SH-SY5Y (cell line): ENCODE data around the gene MAMDC4.

ENCODE experiments used
- GATA2 ChIP-seq: IDR thresholded peaks from 2 replicates; pipeline ENCODE4 v1.6.1; 2011; ENCODE audit warnings: mild to moderate bottlenecking, low read depth, low read length
- GATA3 ChIP-seq: IDR thresholded peaks from 2 replicates; pipeline ENCODE4 v1.6.1; 2011; ENCODE audit warnings: low read depth, mild to moderate bottlenecking, low read length, moderate library complexity

MAMDC4 gene

DNA sequence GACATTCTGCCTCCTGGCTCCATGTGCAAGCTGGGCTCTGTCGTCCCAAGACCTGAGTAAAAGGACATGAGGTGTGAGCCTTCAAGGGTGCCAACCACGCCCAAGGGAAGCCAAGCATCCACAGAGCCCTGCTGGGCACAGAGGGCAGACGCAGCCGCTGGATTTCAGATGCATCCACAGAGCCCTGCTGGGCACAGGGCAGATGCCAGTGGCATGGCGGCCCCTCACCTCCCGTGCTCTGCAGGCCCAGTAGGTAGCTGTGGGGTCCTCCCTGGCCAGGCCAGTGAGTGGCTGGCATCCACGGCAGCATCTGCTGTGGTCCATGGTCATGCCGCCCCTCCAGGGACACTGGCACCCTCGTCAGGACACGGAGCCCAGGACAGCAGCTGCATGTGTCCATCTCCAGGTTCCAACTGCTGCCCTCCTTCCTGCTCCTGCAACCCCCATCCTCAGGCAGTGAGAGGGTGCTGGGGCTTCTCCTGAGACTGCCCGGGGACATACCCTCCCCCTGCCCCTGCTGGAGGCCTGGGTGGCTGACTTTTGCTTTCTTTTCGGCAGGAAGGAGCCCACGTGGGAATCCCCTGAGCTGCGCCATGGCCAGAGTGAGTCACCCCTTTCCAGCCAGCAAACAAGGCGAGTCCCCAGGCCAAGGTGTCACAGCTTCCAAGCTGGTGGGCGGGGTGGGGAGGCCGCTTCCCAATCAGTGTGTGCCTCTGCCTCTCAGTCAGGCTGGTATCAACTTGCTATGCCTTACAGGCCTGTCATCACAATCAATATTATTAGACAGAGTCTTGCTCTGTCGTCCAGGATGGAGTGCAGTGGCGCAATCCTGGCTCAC is 30.2 kb downstream of the MAMDC4 start:
- TF ChIP-seq GATA2 (no peak), GATA3 (no peak)

DNA sequence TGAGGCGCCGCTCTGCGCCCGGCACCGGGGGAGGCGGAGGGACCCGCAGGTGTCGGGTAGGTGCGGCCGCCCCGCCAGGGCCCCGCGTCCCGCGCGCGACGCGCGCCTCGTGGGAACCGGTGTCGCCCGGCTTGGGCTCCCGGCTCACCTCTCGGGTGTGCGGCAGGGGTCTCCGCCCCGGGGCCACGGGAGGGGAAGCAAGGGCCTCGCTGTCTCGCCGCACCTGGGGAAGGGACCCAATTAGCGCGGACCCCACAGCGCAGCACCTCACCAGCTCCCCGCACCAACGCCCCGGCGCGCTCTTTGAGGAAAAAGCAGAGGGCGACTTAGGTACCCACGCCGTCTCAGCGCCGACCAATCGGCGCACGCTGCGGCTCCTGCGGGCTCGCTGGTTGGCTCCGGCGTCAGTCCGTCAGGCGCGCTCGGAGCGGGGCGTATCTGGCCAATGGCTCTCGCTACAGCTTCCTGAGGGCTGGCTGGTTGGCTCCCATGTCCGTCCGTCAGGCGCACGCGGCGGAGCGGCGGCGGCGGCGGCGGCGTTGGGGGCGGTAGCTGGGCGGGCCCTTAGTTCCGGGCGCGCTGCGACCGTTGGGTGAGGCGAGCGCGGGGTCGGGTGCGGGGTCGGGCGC is 33.9 kb downstream of the MAMDC4 start, which contains the start of gene TRAF2:
TSS of gene TRAF2 (plus strand) at position 567 of the 629 bp plus-strand sequence. CDS start 12,225 bp downstream, outside the sequence.
- no peak for TF ChIP-seq GATA3
- TF ChIP-seq GATA2, result no peak

DNA sequence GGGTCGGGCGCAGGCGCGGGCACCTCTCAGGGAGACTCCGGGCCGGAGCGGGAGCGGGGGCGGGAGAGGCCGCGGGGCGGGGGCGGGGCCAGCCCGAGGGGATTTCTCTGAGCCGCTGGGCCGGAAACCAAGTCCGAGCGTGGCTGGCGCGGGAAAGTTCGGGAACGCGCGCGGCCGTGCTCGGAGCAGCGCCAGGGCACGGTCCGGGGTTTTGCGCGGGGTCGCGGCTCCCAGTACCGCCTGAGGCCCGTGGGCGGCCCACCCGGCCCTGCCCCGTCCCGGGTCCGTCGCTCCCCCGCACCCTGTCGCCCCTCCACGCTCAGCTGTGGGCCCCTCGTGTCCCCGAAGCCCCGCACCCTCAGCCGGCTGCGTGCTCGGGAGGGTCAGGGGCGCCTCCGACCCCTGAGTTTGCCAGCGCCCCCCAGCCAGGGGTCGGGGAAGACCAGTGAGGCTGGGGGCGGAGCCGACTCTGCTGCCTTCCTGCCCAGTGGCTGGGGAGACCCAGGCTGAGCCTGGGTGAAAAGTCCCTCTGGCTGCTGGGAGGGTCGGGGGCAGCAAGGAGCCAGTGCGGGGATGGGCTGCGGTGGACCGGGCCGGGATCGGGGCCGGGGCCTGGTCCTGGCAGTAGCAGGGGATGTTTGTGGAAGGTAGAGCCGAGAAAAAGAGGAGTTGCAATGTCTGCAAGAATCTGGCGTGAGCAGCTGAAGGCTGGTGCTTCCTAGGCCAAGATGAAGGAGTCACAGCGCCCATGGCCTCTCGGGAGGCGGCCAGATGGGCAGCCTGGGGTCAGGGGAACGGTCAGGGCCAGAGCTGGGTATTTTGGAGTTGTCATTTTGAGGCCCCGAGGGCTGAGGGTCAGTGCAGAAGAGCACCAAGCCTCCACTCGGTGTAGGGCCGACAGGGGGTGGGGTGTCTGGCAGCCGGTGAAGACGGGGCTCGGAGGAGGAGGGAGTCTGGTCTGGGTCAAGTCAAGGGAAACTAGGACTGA is 34.8 kb downstream of the MAMDC4 start:
- TF ChIP-seq GATA2 (no peak), GATA3 (no peak)

DNA sequence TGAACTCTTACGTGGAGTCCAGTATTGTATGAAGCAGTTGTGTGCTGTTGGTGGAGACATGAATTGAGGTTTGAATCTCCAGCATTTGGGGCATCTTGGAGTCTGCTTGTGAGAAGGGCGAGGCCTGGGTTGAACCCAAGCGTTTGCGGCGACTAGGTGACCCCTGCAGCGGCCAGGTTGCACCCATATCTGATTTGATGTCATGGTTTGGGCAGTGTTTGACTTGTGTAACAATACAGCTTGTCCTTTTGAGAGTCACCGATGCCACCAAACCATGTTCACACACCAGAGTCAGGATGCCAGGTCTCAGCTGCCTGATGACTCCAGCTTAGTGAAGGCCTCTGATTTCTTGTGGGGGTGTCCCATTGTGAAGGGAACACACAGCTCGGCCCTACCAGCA is 36.3 kb downstream of the MAMDC4 start:
- TF ChIP-seq GATA2, result no peak
- no peak for TF ChIP-seq GATA3

DNA sequence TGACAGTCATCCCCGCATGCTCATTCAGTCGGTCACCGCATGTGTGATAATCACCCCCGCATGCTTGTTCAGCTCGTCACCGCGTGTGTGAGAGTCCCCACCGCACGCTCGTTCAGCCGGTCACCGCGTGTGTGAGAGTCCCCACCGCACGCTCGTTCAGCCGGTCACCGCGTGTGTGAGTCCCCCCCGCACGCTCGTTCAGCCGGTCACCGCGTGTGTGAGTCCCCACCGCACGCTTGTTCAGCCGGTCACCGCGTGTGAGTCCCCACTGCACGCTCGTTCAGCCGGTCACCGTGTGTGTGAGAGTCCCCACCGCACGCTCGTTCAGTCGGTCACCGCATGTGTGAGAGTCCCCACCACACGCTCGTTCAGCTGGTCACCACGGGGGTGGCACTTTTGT is 37.7 kb downstream of the MAMDC4 start:
- no peak for TF ChIP-seq GATA2
- TF ChIP-seq GATA3, result no peak

DNA sequence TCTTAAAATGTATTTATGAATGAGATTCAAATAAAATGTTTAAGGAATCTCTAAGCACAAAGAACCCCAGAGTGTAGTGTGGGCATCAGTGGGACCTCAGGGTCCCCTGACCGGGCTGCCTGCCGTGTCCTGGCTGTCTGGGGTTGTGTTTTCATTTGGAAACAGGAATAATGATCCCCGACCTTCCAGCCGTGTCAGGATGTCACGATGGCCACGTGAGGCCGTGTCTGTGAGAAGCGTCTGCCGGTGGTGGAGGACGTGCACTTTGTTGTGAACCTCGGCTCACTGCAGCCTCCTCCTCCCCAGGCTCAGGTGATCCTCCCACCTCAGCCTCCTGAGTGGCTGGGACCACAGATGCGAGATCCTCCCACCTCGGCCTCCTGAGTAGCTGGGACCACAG is 38.5 kb downstream of the MAMDC4 start:
- TF ChIP-seq GATA2 (no peak), GATA3 (no peak)

DNA sequence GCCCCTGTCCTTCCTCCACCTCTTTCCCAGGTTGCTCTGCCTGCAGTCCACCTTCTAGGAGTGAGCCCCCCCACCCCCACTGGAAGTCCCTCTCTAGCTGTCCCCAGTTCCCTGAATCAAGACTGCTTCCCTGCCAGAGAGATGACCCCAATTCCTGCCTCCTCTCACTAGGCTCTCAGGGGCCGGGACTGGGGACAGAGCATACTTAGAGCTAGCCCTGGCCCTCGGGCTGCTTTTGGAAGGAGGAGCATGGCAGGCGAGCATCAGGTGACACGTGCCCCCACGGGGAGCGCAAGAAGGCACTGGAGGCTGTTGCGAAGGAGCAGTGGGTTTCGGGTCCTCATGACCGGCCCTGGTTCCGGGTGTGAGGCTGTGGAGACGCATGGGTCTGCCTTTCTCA is 43.9 kb downstream of the MAMDC4 start:
- TF ChIP-seq GATA2, result no peak
- TF ChIP-seq GATA3, result no peak

DNA sequence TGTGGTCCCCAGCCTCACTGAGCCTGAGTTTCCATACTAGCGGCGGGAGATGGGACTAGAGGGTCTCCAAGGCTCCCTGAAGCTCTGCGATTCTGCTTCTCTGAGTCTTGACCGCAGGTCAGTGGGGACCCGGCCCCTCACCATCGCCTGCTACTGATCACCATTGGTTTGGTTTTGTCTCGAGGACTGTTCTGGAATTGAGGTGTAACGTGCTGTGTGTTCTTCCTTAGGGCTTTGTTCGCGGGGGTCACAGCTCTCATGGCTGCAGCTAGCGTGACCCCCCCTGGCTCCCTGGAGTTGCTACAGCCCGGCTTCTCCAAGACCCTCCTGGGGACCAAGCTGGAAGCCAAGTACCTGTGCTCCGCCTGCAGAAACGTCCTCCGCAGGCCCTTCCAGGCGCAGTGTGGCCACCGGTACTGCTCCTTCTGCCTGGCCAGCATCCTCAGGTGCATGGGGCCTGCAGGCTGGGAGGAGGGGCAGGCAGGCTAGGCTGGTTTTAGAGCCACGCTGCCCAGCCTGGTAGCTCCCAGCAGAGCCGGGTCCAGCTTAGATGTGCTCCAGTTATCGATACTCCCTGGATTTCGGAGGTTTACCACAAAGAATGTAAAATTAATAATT is 46.4 kb downstream of the MAMDC4 start:
- TF ChIP-seq GATA2 (no peak), GATA3 (no peak)

DNA sequence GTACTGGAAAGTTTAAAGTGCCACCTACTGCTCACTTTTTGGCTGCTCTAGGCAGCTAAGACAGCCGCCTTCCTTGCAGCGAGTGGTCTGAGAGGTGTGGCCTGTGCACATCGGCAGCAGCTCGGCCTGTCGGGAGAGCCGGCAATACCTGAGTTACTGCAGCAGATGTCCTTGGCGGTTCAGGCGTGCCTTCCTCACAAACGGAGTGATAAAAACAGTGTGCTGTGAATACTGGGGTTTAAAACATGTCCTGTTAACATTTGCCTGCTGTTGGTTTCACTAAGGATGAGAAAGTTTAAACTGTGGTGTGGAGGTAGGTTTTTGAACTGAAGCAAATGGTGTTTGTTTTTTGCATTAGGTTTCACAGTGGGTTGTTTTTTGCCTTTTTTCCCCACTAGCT is 47.0 kb downstream of the MAMDC4 start:
- no peak for TF ChIP-seq GATA2
- no peak for TF ChIP-seq GATA3

DNA sequence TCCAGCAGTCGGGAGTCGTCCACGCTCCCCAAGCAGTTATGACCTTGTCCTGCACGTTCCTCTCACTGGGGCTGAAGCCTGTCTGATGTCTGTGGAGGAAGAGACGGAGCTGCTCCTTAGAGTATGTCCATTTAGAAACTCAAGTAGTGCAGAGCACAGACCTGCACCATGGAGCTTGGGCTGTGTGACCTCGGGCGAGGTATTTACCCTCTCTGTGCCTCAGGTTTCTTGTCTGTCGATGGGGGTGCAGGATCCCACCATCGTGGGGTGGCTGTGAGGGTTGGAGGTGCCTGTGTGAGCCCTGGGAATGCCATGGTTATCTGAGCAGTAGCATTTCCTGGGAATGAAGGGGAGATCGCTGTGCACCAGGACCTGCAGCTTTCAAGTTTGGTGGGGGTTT is 48.4 kb downstream of the MAMDC4 start:
- TF ChIP-seq GATA2, result no peak
- no peak for TF ChIP-seq GATA3

DNA sequence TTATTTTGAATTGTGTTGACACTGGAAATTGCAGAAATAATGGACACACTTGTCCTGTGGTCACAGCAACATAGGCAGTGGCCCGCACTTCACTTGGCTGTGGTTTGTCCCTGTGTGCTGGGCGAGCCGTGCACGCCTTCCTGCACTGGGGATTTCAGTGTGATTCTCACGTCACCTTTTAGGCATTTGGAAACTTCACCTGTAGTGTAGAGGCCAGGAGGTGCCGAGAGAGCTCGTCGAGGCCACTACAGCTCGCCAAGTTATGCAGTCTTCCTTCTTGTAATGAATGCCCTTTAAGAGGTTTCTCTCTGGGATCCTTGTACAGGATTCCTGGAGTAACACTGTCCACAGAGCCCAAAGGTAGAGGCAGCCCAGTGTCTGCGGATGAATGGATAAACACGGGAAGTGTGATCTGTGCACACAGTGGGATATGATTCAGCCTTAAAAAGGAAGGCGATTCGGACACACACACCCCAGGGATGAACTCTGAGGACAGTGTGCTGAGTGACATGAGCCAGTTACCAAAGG is 48.9 kb downstream of the MAMDC4 start:
- TF ChIP-seq GATA2 (no peak), GATA3 (no peak)

DNA sequence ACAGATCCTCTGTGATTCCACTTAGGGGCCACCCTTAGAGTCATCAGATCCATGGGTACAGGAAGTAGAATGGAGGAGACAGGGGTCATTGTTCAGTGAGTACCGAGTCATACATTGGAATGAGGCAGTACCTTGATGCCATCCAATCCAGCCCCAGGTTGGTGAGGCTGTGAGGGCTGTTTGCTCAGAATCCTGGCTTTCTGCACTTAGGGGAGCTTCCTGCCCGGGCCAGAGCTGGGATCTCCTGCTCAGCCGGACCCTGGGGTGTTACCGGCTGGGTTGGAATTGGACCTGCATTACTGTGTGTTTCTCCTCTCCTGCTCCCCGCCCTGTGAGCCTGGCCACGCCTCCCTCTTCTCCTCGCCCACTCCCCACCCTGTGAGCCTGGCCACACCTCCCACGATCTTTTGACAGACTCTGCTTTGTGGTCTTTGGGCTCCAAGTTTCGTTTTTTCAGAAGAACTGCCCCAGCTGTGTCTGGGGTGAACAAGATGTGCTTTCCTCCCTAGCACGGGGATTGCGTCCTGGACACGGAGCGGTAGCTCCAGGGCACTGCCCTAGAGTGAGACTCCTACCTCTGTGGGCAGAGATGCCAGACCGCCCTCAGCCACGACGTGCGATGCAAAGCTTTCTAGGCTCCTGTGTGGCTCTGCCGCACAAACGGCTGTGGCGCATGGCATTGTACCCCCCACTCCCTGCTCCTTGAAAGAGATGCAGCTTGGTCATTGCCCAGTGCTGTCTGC is 49.5 kb downstream of the MAMDC4 start:
- TF ChIP-seq GATA2, result no peak
- no peak for TF ChIP-seq GATA3
